Measurements from ENCODE around the gene IFITM1. TPM values are rescaled to one million over a fixed set of nuclear protein-coding genes. Genes with fewer than 3 reads are reported as not detected.

IFITM1 gene
- total RNA-seq, 4 donors from 2014 or later, result 216 to 431 (median 256) TPM

GRCh38 chr11:282630-283360 is 31.0 kb upstream of the IFITM1 start:
- H3K9me3 ChIP-seq, result no peaks in the 10 kb centered on the region
- H3K4me1 ChIP-seq, result peaks cover 0 to 31% (median 25%) of the 10 kb centered on the region in 4 donors
- H3K36me3 ChIP-seq, result no peaks in the 10 kb centered on the region
- DNase-seq (ENCODE audit: low spot score in 2 of 2), result no peak
- H3K27me3 ChIP-seq, result peaks cover 4 to 79% of the 10 kb centered on the region in 2 donors
- peak overlapping the region in 1 of 4 donors; percentile 10 for H3K27ac ChIP-seq
- WGBS, 2 donors, result 54 to 60% methylated on average over 13 of the region's 13 CpGs
- no peak overlapping the region for H3K4me3 ChIP-seq
- TF ChIP-seq CTCF (IDR thresholded peaks at IDR 0.05), result no peak
- no peak for TF ChIP-seq EP300 (IDR thresholded peaks at IDR 0.05)
- TF ChIP-seq POLR2A (IDR thresholded peaks at IDR 0.05), result no peak

- H3K36me3 ChIP-seq, result no peaks in the 10 kb centered on the region
- TF ChIP-seq CTCF (IDR thresholded peaks at IDR 0.05) (no peak), EP300 (IDR thresholded peaks at IDR 0.05) (no peak), POLR2A (IDR thresholded peaks at IDR 0.05) (no peak)
- no peak overlapping the region for H3K27ac ChIP-seq
- WGBS, 2 donors, result 85 to 86% methylated on average over 23 of the region's 23 CpGs
- H3K27me3 ChIP-seq, result peaks cover 4 to 71% of the 10 kb centered on the region in 2 donors
- peaks cover 0 to 39% (median 31%) of the 10 kb centered on the region in 4 donors for H3K4me1 ChIP-seq
- DNase-seq (ENCODE audit: low spot score in 2 of 2), result peak in 1 of 2 donors; percentile 2
- H3K9me3 ChIP-seq, result no peaks in the 10 kb centered on the region
- H3K4me3 ChIP-seq, result no peak overlapping the region
Observed at GRCh38 chr11:283405-284104, 30.3 kb upstream of the IFITM1 start.

- no peak for DNase-seq (ENCODE audit: low spot score in 2 of 2)
- TF ChIP-seq POLR2A (IDR thresholded peaks at IDR 0.05), result no peak
- TF ChIP-seq CTCF (IDR thresholded peaks at IDR 0.05), result no peak
- no peak for TF ChIP-seq EP300 (IDR thresholded peaks at IDR 0.05)
- Histone ChIP-seq H3K36me3 (no peaks in the 10 kb centered on the region), H3K27me3 (peaks cover 4 to 65% of the 10 kb centered on the region in 2 donors), H3K27ac (no peak overlapping the region), H3K4me3 (no peak overlapping the region), H3K4me1 (peaks cover 0 to 36% (median 27%) of the 10 kb centered on the region in 4 donors), H3K9me3 (no peaks in the 10 kb centered on the region)
- WGBS, 2 donors, result 80 to 81% methylated on average over 21 to 24 of the region's 24 CpGs
Observed at GRCh38 chr11:284105-285020, 29.5 kb upstream of the IFITM1 start.

- no peaks in the 10 kb centered on the region for H3K9me3 ChIP-seq
- no peaks in the 10 kb centered on the region for H3K36me3 ChIP-seq
- peak in 1 of 2 donors; percentile 9 for DNase-seq (ENCODE audit: low spot score in 2 of 2)
- H3K4me1 ChIP-seq, result peaks cover 0 to 34% (median 25%) of the 10 kb centered on the region in 4 donors
- no peak for TF ChIP-seq EP300 (IDR thresholded peaks at IDR 0.05)
- TF ChIP-seq CTCF (IDR thresholded peaks at IDR 0.05), result no peak
- no peak for TF ChIP-seq POLR2A (IDR thresholded peaks at IDR 0.05)
- WGBS, 2 donors, result 74 to 85% methylated on average over 17 to 28 of the region's 29 CpGs
- peaks cover 4 to 56% of the 10 kb centered on the region in 2 donors for H3K27me3 ChIP-seq
- H3K4me3 ChIP-seq, result no peak overlapping the region
- no peak overlapping the region for H3K27ac ChIP-seq
Observed at GRCh38 chr11:285021-285893, 28.6 kb upstream of the IFITM1 start.

Measured in tibial nerve (tissue), 4 donors.